GM18520 (cell line): ENCODE measurements around the gene BOLL.
"Not testable (repeated sequence)": the region's sequence is repeated elsewhere in the genome, so short reads cannot be mapped to it uniquely, and the experiment has no call there.

Experiments used
- ATAC-seq: cut with Tn5 transposase; IDR thresholded peaks from one replicate; pipeline ENCODE4 v1.9.1; 2021; ENCODE audit not compliant: unreplicated experiment

BOLL gene, protein sequence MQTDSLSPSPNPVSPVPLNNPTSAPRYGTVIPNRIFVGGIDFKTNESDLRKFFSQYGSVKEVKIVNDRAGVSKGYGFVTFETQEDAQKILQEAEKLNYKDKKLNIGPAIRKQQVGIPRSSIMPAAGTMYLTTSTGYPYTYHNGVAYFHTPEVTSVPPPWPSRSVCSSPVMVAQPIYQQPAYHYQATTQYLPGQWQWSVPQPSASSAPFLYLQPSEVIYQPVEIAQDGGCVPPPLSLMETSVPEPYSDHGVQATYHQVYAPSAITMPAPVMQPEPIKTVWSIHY

GRCh38 chr2:197784956-197785941 is at the start of gene BOLL:
Gene BOLL (minus strand): TSS chr2:197785319. CDS start chr2:197781850, 3,469 bp downstream.
- no peak for ATAC-seq

DNA sequence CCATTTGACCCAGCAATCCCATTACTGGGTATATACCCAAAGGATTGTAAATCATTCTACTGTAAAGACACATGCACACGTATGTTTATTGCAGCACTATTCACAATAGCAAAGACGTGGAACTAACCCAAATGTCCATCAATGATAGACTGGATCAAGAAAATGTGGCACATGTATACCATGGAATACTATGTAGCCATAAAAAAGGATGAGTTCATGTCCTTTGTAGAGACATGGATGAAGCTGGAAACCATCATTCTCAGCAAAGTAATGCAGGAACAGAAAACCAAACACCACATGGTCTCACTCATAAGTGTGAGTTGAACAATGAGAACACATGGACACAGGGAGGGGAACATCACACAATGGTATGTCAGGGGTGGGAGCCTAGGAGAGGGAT is 49.7 kb upstream of the BOLL start:
- not testable (repeated sequence) for ATAC-seq

DNA sequence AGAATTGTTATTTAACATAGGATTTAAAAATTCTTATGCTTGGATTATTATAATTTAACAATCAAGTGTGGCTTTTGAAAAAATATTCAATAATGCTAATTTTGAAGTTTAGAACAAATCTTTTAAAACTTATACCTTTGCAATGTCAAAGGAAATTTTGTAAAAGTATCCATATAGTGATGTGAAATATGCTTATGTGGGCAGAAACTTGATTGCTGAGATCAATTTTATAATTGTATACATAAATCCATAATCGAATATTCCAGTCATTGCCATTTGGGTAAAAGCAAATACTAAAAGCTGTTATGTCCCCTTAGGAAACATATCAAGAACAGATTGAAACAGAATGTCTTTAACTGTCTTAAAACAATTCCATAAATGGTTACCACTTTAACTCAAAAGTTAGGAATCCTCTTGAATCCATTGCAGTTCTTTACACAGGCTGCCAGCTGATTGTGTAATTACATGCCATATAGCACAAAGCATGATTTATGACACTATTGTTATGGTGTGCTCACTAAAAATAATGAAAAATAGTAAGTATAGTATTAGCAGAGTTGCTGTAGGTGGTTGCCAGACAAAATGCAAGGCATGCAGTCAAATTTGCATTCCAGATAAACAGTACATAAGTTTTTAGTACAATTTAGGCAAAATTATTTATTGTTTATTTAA is 43.5 kb upstream of the BOLL start:
- no peak for ATAC-seq

- ATAC-seq, result no peak
Measured at GRCh38 chr2:197827618-197828017, 42.5 kb upstream of the BOLL start.

DNA sequence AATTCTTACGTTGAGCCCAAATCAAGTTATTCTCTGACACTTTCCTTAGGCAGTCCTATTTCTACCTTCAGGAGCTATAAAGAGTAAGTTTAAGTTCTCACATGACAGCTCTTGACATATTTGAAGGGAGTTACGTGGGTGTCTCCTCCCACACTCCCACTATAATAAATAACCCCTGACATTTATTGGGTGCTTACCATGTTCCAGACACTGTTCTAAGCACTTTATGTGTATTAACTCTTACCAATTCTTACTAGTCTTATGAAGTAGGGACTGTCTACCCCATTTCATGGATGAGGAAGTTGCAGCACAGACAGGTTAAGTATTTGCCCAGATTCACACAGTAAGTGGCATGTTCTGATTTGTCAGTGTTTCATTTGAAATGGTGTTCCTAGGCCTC is 37.2 kb upstream of the BOLL start:
- ATAC-seq, result no peak

DNA sequence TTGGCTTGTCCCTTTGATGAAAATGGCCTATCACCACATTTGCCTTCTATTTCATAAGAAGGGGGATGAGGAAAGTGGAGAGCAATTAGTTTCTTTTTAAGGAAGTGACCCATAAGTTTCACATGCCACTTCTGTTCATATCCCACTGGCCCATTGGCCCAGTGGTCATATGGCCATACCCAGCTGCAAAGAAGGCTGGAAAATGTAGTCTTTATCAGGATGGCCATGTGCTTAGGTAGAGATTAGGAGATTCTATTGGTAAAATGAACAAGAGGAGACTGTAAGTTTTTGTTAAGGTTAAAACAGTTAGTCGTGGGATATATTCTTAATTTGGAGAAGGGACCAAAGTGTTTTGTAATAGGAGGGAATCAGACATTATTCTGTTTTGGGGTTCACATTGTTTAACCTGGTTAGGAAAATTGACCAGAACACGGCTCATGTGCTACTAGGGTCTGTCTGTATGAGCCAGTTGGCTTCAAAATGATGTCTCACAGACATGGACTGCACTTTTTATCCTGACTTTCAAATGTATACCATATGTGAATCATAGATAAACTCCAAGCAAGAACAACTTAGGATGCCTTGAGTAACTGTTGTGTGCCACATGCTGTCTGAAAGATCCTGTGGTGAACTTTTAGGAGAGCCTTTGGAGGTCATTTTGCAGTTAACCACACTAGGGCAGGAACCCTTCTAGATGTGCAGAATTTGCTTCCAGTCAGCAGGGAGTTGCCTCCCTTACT is 36.6 kb upstream of the BOLL start:
- no peak for ATAC-seq

- no peak for ATAC-seq
Measured at GRCh38 chr2:197814526-197814925, 29.4 kb upstream of the BOLL start.

DNA sequence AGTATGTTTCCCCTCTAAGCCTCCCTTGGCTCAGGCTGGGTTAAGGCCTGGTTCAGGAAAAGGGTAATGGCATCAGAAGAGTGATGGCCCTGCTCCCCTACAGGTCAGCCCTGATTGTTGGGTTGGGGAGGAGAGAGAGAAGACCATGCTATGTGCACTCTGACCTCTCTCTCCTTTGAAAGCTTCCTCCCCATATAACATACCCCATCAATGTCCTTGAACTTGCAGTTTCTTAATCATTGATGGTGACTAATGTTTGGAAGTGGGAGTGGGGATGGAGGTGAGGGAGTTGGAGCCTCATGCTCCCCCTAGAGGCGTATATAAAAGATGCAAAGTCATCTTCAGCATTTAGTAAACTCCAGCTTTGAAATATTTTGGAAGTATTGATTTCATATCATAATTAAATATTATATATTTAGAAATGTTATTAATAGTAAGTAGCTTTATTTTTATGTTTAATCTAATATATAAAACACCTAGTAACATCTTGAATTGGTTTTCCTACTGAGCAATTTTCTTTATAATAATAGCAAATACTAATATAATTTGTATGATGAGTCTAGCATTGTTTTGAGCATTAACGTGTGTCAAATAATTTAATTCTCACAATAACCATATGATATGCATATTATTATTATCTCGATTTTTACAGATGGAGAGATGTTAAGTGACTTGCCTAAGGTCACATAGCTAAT is 28.1 kb upstream of the BOLL start:
- no peak for ATAC-seq

DNA sequence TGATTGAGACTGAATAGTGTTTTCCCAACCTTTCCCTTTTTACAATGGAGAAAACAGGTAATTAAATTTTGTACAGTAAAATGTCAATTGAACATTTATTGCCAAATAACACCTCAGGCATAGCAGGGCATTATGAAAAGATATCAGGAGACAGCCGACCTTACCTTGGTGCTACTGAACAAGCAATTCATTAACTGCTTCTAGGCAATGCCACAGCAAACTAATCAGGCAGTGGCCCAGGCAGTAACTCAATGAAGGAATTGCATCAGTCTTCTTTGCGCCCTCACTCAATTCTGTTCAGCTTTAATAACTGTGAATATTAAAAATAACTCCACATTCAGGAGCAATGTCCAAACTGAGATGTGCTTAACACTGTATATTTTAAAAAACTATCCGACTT is 25.4 kb upstream of the BOLL start:
- no peak for ATAC-seq

- no peak for ATAC-seq
Measured at GRCh38 chr2:197810016-197810415, 24.9 kb upstream of the BOLL start.

GRCh38 chr2:197809064-197809463 is 23.9 kb upstream of the BOLL start:
- ATAC-seq, result no peak

DNA sequence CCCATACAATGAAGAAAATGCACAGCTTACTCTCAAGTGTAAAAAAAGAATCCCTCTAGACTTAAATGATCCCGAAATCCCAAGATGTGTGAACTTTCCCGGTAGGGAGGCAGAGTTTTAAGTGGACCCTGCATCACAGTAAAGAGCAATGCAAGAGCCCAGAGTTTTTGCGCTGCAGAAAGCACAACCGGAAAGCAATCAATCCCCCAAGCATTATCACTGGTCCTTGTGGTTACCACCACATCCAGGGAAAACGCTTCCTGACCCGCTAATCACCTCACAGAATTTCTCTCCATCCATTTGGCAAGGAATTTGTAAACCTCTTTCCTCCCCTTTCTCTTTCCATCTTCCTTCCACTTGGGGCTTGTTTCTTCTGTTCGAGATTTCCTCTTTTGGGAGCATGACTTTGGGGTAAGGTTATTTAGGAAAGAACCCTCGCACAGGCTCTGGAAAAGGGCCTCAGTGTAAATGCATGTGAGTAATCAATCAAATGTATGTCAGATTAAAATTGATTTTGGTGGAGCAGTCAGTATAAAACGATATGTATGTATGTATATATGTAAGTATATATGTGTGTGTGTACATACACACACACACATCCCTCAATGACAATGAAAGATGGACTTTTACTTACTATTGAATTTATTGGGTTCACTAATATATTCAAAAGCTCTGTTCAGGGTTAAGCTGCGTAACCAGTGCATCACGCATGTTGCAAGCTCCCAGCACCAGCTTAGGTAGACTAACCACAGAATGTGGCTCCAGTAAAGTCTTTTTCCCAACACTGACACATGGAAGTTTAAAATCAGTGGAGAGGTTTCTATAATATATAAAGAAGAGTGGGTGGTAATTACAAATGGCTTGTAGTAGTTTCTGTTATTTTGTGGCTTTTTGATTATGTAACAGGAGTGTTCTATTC is 20.9 kb upstream of the BOLL start:
- ATAC-seq, result no peak

- peak; percentile 6 for ATAC-seq
Measured at GRCh38 chr2:197804758-197805714, 19.9 kb upstream of the BOLL start.

- peak; percentile 99 for ATAC-seq
Measured at GRCh38 chr2:197804049-197804757, 19.1 kb upstream of the BOLL start, which contains the start of gene PLCL1. Gene PLCL1 (plus strand): TSS chr2:197804593.

DNA sequence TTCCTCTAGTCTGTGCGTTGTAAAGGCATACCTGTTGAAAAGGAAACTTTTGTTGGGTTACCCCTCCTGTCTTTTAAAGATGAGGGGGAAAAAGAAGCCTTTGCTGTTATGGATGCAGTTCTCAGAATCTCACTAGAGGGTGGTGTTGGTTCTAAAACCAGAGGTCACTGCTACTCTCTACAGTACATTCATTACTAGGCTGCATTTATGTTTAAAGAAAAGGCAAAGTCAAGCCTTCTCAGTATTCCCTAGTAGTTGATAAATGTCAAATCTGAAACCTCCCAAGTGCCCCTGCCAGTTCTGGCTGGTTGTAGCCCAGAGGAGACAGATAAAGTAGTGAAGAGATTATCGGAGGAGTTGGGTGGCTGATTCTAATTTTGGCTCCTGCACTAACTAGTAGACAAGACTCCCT is 17.9 kb upstream of the BOLL start:
- peak; percentile 25 for ATAC-seq

- ATAC-seq, result no peak
Measured at GRCh38 chr2:197801033-197801432, 15.9 kb upstream of the BOLL start.

DNA sequence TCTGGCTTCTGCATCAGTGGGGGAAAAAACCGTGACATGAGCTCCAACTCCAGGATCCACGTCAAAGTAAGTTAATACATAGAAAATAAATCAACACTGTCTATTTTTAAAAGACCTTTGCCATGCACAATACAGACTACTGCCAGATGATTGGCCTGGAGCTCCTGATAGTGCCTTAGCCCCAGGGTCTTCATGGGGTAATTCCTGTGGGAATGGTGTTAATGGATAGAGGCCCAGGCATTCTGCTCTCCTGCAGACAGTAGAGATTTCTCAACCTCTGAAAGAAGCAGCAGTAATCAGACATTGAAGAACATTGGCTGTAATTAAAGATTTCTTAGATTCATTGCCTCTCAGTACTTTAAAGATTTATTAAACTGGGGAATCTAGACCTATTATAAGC is 15.0 kb upstream of the BOLL start:
- ATAC-seq, result no peak
